ENCODE results near the gene GNAZ. TPM values are rescaled to one million over a fixed set of nuclear protein-coding genes. Genes with fewer than 3 reads are reported as not detected.

GNAZ gene
- total and polyA plus RNA-seq, 4 donors = 0.21 to 2.2 (median 0.38) TPM

GRCh38 chr22:23144932-23145877, 74.9 kb downstream of the GNAZ start, which contains the start of gene RAB36 (continued):
- TF ChIP-seq ZBTB33 (IDR thresholded peaks at IDR 0.05) (no peak), GABPA (IDR thresholded peaks at IDR 0.05 in 1 of 2, conservative IDR thresholded peaks at IDR 0.05 in 1 of 2) (no peak)

GRCh38 chr22:23145878-23146470, 75.7 kb downstream of the GNAZ start:
- Histone ChIP-seq H3K27me3 (ENCODE audit: control insufficient read depth in 4 of 4, insufficient read depth in 4 of 4, low read length in 3 of 4) (no peaks in the 10 kb centered on the region), H3K36me3 (ENCODE audit: control insufficient read depth in 4 of 4, insufficient read depth in 3 of 4, low read depth in 1 of 4, low read length in 3 of 4) (no peaks in the 10 kb centered on the region), H3K4me3 (ENCODE audit: low read depth in 1 of 3, low read length in 3 of 3) (no peak overlapping the region), H3K27ac (ENCODE audit: low read depth in 1 of 2, low read length in 2 of 2) (no peak overlapping the region), H3K9ac (ENCODE audit: low read depth in 1 of 2, low read length in 2 of 2) (no peak overlapping the region), H3K4me1 (ENCODE audit: control insufficient read depth in 4 of 4, insufficient read depth in 4 of 4, low read length in 3 of 4) (peaks cover 11 to 31% (median 20%) of the 10 kb centered on the region in 4 donors), H3K9me3 (ENCODE audit: control insufficient read depth in 4 of 4, low read length in 3 of 4) (no peaks in the 10 kb centered on the region)
- TF ChIP-seq YY1 (IDR thresholded peaks at IDR 0.05) (no peak), FOXA2 (IDR thresholded peaks at IDR 0.05) (no peak), REST (IDR thresholded peaks at IDR 0.05) (no peak), MAX (IDR thresholded peaks at IDR 0.05) (no peak), CTCF (IDR thresholded peaks at IDR 0.05; ENCODE audit: low read depth, low read length, missing input control) (no peak), RAD21 (IDR thresholded peaks at IDR 0.05) (no peak), ZBTB33 (IDR thresholded peaks at IDR 0.05) (no peak), GABPA (IDR thresholded peaks at IDR 0.05 in 1 of 2, conservative IDR thresholded peaks at IDR 0.05 in 1 of 2) (no peak), FOXA1 (IDR thresholded peaks at IDR 0.05) (no peak), NR2F2 (IDR thresholded peaks at IDR 0.05) (no peak), SP1 (IDR thresholded peaks at IDR 0.05) (no peak), TAF1 (conservative IDR thresholded peaks at IDR 0.05) (no peak), ATF3 (IDR thresholded peaks at IDR 0.05) (no peak), JUND (IDR thresholded peaks at IDR 0.05) (no peak), HNF4A (conservative IDR thresholded peaks at IDR 0.05) (no peak), RXRA (IDR thresholded peaks at IDR 0.05) (no peak), HNF4G (IDR thresholded peaks at IDR 0.05) (no peak), EGR1 (IDR thresholded peaks at IDR 0.05; ENCODE audit: low read depth in 2 of 2) (no peak)
- 91% methylated on average over 2 of the region's 2 CpGs for WGBS
- DNase-seq (ENCODE audit: low spot score) = no peak
